Neural cell (in vitro differentiated cells): ENCODE results near the gene ACVR1B. TPM values are rescaled to one million over a fixed set of nuclear protein-coding genes. Genes with fewer than 3 reads are reported as not detected.

Experiments used
- H2AFZ ChIP-seq: fragments of 200-600, 300-800 bp; sonication (generic), shearing (Covaris generic); 2 replicates; pipeline ENCODE4 v1.6.0; 2014; ENCODE audit warnings: low read depth, mild to moderate bottlenecking, antibody characterized with exemption, low read length, moderate library complexity
- H3F3A ChIP-seq: fragments of 200-600 bp; shearing (Covaris generic); 2 replicates; pipeline ENCODE4 v1.6.1; 2016; ENCODE audit warnings: mild to moderate bottlenecking, moderate library complexity, mixed read lengths, antibody characterized with exemption, low read length; ENCODE audit not compliant: insufficient read depth, poor library complexity, severe bottlenecking
- H3K27ac ChIP-seq: fragments of 200-600, 300-800 bp; sonication (generic), shearing (Covaris generic); 2 replicates; pipeline ENCODE4 v1.5.1; 2014; ENCODE audit warnings: mild to moderate bottlenecking, low read length, moderate library complexity
- H3K27me3 ChIP-seq: fragments of 300-800, 200-600 bp; sonication (generic), shearing (Covaris generic); 2 replicates; pipeline ENCODE4 v1.6.0; 2014; ENCODE audit warnings: mild to moderate bottlenecking, low read depth, low read length, moderate library complexity; ENCODE audit not compliant: insufficient read depth
- H3K36me3 ChIP-seq: fragments of 300-800, 200-600 bp; sonication (generic), shearing (Covaris generic); 2 replicates; pipeline ENCODE4 v1.5.1; 2014; ENCODE audit warnings: mild to moderate bottlenecking, antibody characterized with exemption, low read length, moderate library complexity; ENCODE audit not compliant: insufficient read depth
- H3K4me2 ChIP-seq: fragments of 300-800, 200-600 bp; sonication (generic), shearing (Covaris generic); 2 replicates; pipeline ENCODE4 v1.6.0; 2014; ENCODE audit warnings: mild to moderate bottlenecking, low read length
- H3K4me3 ChIP-seq: fragments of 300-800, 200-600 bp; sonication (generic), shearing (Covaris generic); 2 replicates; pipeline ENCODE4 v1.5.1; 2014; ENCODE audit warnings: mild to moderate bottlenecking, low read length, moderate library complexity
- H3K79me2 ChIP-seq: fragments of 200-600 bp; shearing (Covaris generic); replicated peaks from 2 replicates; pipeline ENCODE4 v1.6.0; 2014; ENCODE audit warnings: mild to moderate bottlenecking, low read length, moderate library complexity; ENCODE audit not compliant: insufficient read depth
- H3K9ac ChIP-seq: fragments of 300-800, 200-600 bp; sonication (generic), shearing (Covaris generic); 2 replicates; pipeline ENCODE4 v1.6.1; 2016; ENCODE audit warnings: mild to moderate bottlenecking, low read length, mixed read lengths
- H3K9me2 ChIP-seq: fragments of 200-600 bp; shearing (Covaris generic); 2 replicates; pipeline ENCODE4 v1.6.1; 2016; ENCODE audit warnings: mild to moderate bottlenecking, low read length, mixed read lengths; ENCODE audit not compliant: insufficient read depth
- H3K9me3 ChIP-seq: fragments of 200-600, 300-800 bp; sonication (generic), shearing (Covaris generic); 2 replicates; pipeline ENCODE4 v1.6.1; 2016; ENCODE audit warnings: mild to moderate bottlenecking, mixed run types, low read length, moderate library complexity, mixed read lengths
- H4K20me1 ChIP-seq: fragments of 200-600 bp; shearing (Covaris generic); 2 replicates; pipeline ENCODE4 v1.6.1; 2016; ENCODE audit warnings: mild to moderate bottlenecking, mixed run types; ENCODE audit not compliant: insufficient read depth
- CTCF ChIP-seq: fragments of 450-650 bp; IDR thresholded peaks from 2 replicates; pipeline ENCODE4 v1.5.1; 2014; ENCODE audit warnings: antibody characterized with exemption, mild to moderate bottlenecking, moderate library complexity; ENCODE audit not compliant: poor library complexity, severe bottlenecking
- EP300 ChIP-seq: fragments of 450-650 bp; conservative IDR thresholded peaks from 2 replicates; pipeline ENCODE4 v1.6.1; 2014; ENCODE audit warnings: antibody characterized with exemption, mild to moderate bottlenecking, moderate library complexity; ENCODE audit not compliant: poor library complexity, severe bottlenecking
- EZH2 ChIP-seq: fragments of 200-600, 300-800 bp; shearing (Covaris generic), sonication (generic); IDR thresholded peaks from 2 replicates; pipeline ENCODE4 v1.6.1; 2014; ENCODE audit warnings: antibody characterized with exemption, low read length, borderline replicate concordance, mild to moderate bottlenecking; ENCODE audit not compliant: insufficient read depth, poor library complexity, severe bottlenecking
- MXI1 ChIP-seq: fragments of 450-650 bp; conservative IDR thresholded peaks from 2 replicates; pipeline ENCODE4 v1.6.1; 2014; ENCODE audit warnings: antibody characterized with exemption, mild to moderate bottlenecking; ENCODE audit not compliant: poor library complexity, severe bottlenecking
- POLR2AphosphoS5 ChIP-seq: IDR thresholded peaks from 2 replicates; pipeline ENCODE4 v1.6.1; 2012
- RAD21 ChIP-seq: fragments of 450-650 bp; conservative IDR thresholded peaks from 2 replicates; pipeline ENCODE4 v1.6.1; 2014; ENCODE audit warnings: antibody characterized with exemption, mild to moderate bottlenecking, moderate library complexity
- REST ChIP-seq: IDR thresholded peaks from 2 replicates; pipeline ENCODE4 v1.6.1; 2012; ENCODE audit warnings: borderline replicate concordance
- SMC3 ChIP-seq: fragments of 450-650 bp; conservative IDR thresholded peaks from 2 replicates; pipeline ENCODE4 v1.6.1; 2014; ENCODE audit warnings: antibody characterized with exemption, mild to moderate bottlenecking, moderate library complexity; ENCODE audit not compliant: poor library complexity
- TAF1 ChIP-seq: IDR thresholded peaks from 2 replicates; pipeline ENCODE4 v1.6.1; 2012; ENCODE audit warnings: low read depth
- polyA plus RNA-seq: library from polyadenylated mRNA; depleted of rRNA; stranded (reverse); fragments of >200 nt; gene quantifications from 2 replicates; pipeline ENCODE4 v1.2.3, GENCODE V29; 2014

ACVR1B gene
- polyA plus RNA-seq, 1 donor from 2014 or later: 47.2 TPM

- H3K79me2 ChIP-seq: no peaks in the 10 kb centered on the region
- H3K9me2 ChIP-seq: no peaks in the 10 kb centered on the region
- no peak overlapping the region for H3K27ac ChIP-seq
- TF ChIP-seq EZH2 (no peak), CTCF (no peak), TAF1 (no peak), EP300 (no peak), REST (no peak), RAD21 (no peak), SMC3 (no peak), MXI1 (no peak), POLR2AphosphoS5 (no peak)
- no peak overlapping the region for H3K4me3 ChIP-seq
- H3K9me3 ChIP-seq: no peaks in the 10 kb centered on the region
- H3K27me3 ChIP-seq: no peaks in the 10 kb centered on the region
- no peak overlapping the region for H3K9ac ChIP-seq
- H3K36me3 ChIP-seq: no peaks in the 10 kb centered on the region
- no peaks in the 10 kb centered on the region for H3F3A ChIP-seq
- H3K4me2 ChIP-seq: no peak overlapping the region
- H2AFZ ChIP-seq: no peak overlapping the region
- no peaks in the 10 kb centered on the region for H4K20me1 ChIP-seq
These were observed 30.3 kb upstream of the ACVR1B start for GRCh38 chr12:51921017-51921725.

DNA sequence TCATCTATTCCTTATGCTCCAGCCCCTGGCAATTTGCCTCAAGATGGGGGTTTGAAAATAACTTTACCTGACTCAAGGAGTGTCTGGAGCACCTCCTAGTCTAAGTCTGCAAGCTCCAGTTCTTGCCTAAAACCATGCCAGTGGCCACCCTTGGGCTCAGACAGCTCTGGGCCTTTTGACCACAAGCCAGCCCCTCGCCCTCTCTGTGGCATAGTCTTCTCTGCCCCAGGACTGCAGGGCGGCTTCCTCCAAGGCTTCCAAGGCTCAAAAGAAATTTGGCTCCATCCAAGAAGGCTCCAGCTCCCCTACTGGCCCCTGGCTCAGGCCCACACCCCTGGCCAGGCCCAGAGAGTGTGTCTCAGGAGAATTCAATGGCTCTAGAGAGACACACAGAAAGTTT, 29.4 kb upstream of the ACVR1B start:
- no peaks in the 10 kb centered on the region for H3K9me3 ChIP-seq
- no peak overlapping the region for H3K27ac ChIP-seq
- H2AFZ ChIP-seq: no peak overlapping the region

More for the DNA sequence above, 29.4 kb upstream of the ACVR1B start:
- Histone ChIP-seq H3F3A (no peaks in the 10 kb centered on the region), H3K4me3 (no peak overlapping the region), H3K9me2 (no peaks in the 10 kb centered on the region), H4K20me1 (no peaks in the 10 kb centered on the region), H3K79me2 (no peaks in the 10 kb centered on the region), H3K36me3 (no peaks in the 10 kb centered on the region), H3K4me2 (no peak overlapping the region), H3K27me3 (no peaks in the 10 kb centered on the region), H3K9ac (no peak overlapping the region)
- no peak for TF ChIP-seq REST
- TF ChIP-seq MXI1: no peak
- no peak for TF ChIP-seq SMC3
- no peak for TF ChIP-seq TAF1
- TF ChIP-seq EZH2: no peak
- no peak for TF ChIP-seq EP300
